Measurements from ENCODE around the gene MYO3A.

The MYO3A gene, protein sequence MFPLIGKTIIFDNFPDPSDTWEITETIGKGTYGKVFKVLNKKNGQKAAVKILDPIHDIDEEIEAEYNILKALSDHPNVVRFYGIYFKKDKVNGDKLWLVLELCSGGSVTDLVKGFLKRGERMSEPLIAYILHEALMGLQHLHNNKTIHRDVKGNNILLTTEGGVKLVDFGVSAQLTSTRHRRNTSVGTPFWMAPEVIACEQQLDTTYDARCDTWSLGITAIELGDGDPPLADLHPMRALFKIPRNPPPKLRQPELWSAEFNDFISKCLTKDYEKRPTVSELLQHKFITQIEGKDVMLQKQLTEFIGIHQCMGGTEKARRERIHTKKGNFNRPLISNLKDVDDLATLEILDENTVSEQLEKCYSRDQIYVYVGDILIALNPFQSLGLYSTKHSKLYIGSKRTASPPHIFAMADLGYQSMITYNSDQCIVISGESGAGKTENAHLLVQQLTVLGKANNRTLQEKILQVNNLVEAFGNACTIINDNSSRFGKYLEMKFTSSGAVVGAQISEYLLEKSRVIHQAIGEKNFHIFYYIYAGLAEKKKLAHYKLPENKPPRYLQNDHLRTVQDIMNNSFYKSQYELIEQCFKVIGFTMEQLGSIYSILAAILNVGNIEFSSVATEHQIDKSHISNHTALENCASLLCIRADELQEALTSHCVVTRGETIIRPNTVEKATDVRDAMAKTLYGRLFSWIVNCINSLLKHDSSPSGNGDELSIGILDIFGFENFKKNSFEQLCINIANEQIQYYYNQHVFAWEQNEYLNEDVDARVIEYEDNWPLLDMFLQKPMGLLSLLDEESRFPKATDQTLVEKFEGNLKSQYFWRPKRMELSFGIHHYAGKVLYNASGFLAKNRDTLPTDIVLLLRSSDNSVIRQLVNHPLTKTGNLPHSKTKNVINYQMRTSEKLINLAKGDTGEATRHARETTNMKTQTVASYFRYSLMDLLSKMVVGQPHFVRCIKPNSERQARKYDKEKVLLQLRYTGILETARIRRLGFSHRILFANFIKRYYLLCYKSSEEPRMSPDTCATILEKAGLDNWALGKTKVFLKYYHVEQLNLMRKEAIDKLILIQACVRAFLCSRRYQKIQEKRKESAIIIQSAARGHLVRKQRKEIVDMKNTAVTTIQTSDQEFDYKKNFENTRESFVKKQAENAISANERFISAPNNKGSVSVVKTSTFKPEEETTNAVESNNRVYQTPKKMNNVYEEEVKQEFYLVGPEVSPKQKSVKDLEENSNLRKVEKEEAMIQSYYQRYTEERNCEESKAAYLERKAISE (N-terminal part only)

DNA sequence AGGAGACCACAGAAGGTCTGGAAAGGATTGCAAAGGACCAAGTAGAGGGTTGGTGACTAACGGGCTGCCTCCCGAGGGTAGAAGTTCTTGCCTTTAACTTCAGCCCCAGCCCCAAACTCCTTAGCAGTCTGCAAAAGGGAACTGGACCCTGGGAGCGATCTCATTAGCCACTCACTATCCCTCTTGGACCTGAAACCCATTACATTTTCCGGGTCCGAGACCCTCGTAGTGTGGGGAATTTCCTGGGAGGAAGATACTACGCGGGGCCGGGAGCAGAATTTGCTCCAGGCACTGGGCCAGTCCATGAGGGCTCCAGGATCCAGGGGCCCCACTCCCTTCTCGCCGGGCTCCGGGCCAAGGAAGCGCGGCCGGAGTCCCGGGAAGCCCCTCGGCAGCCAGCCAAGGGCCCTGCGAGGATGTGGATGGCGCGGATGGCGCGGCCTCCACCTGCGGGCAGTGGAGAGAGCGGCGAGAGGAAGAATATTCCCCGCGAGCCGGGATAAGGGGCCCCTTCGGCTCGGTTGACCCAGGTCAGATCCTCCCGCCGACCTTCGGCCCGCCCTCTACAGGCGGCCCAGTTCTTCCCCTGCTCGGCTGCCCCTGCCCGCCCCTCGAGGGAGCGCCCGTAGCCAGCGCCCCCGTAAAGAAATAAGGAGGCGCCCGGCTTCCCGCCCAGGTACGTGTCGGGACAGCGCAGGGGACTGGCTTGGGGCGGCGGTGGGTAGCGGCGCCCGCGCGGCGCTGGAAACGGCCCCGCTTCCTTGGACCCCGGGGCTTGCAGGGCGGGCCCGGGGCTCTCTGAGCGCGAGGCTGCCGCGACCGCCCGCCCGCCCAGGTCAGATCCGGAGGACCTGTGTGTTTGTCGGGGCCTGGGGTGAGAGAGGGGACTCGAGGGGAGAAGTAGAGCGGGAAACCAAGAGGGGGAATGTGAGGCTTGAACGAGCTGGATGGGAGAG lies at the start of gene MYO3A:
TSS of gene MYO3A (plus strand) at position 577 of the 956 bp plus-strand sequence. CDS start 17,882 bp downstream, outside the sequence.
- no peak for DNase-seq (ENCODE audit: low spot score)

DNA sequence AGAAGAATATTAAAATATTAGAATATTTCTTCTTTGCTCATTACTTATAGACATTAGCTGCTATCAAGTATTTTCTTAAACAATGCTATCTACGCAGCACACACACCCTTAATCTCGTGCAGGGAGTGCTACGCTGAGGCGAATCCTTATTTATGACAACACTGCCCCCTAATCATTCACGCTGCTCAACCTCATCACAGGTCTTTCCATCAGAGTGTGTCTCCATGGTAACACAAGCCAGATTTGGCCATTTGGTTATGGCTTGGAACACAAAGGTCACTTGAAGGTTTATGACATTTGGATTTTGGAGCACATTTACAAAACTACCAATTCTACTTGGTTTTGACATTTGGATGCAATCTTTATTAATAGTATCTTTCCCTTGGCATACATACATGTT lies 45.4 kb upstream of the MYO3A start:
- DNase-seq (ENCODE audit: low spot score): no peak

DNA sequence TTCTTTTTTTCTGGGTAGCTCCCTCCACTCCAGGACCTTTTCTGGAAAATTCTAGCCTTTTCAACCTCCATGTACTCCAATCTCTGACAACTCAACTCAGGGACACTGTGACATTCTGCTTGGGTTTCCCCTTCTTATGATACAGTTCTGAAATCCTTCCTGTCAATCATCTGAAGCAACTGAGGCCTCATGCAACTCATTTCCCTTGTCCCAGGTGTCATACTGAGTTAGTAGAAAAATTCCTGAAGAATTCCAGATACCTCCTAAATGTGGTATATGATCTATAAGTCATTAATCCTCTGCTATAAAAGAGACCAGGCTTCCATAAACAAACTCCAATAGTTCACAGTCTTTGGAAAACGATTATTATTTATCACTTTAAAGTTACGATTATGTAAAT lies 43.0 kb upstream of the MYO3A start:
- DNase-seq (ENCODE audit: low spot score): no peak

DNA sequence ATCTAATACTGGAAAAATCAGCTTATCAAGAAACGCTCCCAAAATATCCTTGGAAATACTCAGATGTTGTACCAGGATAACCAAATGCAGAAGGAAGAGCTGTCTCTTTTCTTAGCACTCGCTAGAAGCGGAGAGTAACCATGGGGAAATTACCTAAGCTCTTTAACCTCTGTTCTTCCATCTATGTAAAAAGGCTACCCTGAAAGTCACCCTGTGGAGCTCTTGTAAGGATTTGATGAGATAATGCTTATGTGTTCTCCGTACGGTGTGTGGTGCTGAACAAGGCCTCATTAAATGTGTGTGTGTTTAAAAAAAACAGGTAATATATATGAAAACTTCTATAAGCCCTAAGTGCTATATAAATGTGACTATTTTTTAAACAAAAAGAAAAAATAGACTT lies 38.2 kb upstream of the MYO3A start:
- no peak for DNase-seq (ENCODE audit: low spot score)

DNA sequence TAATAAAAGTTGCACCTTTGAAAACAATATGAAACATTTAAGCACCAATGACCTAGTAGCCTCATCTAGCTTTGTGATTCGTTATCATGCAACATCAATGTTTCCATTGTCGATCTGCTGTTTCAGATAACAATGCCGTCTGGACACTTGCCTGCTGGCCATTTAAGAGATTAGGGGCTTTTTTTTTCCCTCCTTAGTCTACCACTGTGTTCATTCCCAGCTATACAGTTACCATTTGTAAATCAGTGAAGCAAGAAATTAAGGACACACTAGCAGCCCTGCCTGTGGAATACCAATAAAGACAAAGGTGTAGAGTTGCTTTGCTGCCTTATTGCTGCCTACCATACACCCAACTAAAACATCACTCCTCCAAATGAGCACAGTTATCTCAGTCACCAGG lies 37.6 kb upstream of the MYO3A start:
- DNase-seq (ENCODE audit: low spot score): no peak

DNA sequence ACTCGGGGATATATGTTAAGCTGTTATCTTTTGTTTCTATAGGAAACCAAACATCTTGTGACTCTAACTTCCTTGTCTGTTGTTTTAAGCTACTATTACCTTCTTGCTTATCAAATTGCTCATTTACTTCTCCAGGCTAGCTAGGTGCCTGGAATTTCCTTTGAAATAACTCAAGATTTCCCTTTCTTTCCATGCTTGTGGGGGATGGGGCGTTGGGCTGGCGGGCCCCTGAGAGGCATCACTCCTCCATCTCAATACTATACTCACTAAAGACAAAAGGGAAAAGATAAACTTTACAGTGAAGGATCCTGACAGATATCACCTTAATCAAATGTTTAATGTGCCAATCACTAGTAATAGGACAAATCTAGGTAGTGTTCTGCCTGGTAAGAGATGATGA lies 34.7 kb upstream of the MYO3A start:
- DNase-seq (ENCODE audit: low spot score): no peak

DNA sequence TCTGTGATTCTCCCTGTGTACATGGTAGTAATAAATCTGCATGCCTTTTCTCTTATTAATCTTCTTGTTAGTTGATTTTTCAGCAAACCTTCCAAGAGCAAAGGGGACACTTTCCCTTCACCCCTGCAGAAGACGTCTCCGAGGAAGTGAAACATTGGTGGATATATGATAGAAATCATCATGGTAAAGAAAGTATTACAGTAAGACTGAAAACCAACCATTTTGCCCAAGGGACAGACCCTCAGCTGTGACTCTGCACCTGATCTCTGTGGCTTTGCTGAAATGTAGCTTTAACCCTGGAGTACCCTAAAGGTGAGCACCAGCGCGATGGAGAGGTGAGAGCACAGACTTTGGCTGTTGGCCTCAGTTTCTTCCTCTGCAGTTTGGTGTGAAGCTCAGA lies 32.8 kb upstream of the MYO3A start:
- DNase-seq (ENCODE audit: low spot score): no peak

DNA sequence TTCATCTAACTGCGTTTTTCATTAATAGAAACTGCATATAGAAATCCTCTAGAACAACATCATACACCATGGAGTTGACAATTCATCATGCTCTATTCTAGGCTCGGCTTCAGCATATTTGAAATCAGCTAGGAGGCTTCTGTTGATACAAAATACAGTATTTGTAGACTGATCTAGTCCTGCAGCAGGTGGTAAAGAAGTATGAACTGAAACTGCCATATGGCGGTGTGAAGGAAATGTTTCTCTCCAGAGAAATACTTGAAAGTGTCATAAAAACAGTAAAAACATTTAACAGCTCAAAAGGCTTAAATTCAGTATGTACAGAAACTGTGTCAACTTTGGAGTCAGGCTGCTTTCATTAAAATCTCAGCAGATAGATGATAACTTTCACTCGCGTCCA lies 32.0 kb upstream of the MYO3A start:
- DNase-seq (ENCODE audit: low spot score): no peak

DNA sequence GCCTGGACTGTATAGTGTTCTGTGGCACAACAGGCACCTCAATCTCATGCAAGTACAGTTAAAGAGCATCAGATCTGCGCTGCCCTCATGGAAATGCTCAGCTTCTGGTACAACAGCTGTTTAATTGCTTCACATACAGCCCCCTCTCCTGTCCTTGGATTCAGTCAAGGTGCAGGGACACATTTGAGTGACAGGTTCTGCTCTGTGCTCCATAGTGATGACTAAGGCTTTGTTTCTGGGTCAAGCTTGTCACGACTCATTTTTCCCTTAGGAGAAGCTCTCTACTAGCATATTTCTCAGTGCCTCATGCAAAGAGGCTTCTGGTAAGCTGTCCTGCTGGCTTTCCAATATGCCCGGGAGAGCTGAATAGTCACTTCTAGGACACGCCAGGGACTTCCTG lies 26.8 kb upstream of the MYO3A start:
- DNase-seq (ENCODE audit: low spot score): no peak

DNA sequence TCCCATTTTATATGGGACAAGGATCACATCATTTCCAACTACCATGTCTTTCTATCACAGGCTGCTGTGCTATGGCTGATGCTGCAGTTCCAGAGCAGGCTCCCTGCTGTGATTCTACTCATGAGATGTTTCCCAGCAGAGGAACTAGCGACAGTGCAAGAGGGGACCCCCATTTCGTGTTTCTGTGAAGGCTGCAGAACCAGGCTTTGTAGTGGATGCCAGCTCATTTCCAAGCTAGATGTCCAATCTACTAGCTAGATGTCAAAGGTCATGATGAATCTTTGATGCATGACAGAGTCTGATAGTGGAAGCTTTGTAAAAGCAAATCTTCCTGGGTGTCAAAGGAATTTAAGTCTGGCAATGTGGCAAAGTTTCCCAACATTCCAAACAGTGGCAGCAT lies 21.2 kb upstream of the MYO3A start:
- DNase-seq (ENCODE audit: low spot score): no peak

DNA sequence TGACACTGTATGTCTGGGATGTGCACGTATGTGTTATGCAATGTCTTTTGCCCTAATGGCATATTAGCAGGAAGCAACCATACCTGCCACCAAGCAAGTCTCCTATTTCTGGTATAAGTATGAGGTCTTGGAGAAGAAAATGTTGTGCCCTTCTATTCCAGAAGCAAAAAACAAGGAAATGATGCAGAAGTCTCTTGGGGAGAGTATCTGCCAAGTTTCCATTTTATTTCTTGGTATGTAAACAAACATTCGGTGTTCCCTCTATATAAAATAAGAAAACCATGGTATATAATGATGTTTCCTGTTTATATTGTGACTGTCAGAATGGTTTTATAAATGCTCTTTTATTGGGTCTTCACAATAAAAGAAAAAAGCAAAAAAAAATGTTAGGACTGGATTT lies 19.3 kb upstream of the MYO3A start:
- DNase-seq (ENCODE audit: low spot score): no peak

DNA sequence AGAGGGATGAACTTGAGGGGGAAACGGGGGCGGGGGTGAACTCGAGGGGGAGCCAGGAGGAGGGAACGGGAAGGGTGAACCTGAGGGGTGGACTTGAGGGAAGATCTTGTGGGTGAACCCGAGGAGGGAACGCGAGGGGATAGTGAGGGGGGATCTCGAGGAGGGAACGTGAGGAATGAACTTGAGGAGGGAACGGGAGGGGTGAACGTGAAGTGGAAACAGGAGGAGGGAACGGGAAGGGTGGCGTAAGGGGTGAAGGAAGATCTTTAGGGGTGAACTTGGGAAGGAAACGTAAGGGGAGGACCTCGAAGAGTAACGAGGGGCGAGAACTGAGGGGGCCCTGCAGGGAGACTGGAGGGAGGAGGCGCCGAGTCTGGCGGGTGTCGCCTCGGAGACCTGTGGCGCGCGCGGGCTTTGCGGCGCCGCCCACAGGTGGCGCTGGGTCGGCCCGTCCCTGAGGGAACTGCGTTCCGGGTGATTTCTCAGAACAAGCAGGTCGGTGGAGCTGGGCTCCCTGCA lies 651 bp downstream of the MYO3A start:
- DNase-seq (ENCODE audit: low spot score): no peak

DNA sequence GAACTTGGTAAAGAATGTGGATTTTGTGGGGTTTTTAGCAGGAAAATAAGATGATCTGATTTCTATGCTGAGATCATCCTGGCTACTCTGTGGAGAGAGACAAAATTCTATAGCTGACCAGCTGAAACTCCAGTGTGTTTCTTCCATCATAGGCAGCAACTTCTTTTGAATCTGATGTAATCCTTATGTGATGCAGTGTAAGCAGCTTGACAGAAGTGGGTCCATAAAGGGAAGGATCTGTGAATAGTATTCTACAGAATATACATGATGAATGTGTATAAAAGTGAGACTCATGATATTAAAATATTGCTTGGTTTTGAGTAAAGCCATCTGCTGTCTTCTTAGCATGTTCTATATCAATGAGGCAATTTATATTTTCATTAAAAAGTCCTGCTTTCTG lies 4.4 kb downstream of the MYO3A start:
- DNase-seq (ENCODE audit: low spot score): no peak

DNA sequence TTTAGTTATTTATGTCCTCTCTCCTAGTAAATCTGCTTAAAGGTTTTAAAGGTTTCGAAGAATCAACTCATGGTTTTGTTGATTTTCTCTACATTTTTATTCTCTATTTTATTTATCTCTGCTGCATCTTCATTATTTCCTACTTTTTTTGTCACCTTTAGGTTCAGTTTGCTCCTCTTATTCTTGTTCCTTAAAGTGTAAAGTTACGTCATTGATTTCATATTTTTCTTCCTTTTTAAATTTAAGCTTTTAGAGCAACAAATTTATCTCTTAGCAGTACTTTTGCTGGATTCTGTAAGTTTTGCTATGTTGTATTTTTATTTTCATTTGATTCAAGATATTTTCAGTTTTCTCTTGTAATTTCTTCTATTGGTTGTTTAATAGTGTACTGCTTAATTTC lies 10.7 kb downstream of the MYO3A start:
- no peak for DNase-seq (ENCODE audit: low spot score)

DNA sequence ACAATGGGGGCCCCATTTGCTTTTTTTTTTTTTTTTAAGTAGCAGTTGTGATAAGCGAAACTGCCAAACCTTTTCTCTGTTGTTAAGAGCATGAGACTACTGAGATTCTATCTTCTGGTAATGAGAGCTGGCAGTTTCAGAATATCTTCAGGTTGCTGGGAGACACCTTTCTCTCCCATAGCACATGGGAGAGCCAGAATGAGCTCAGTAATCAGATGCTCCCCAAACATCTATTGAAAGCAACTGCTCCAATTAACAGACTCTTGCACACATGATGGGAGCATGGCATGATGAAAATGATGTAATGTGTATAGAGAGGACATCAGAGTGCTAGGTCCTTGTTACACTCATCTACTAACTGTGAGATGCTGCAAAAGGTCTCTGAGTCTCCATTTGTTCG lies 18.8 kb downstream of the MYO3A start:
- no peak for DNase-seq (ENCODE audit: low spot score)

DNA sequence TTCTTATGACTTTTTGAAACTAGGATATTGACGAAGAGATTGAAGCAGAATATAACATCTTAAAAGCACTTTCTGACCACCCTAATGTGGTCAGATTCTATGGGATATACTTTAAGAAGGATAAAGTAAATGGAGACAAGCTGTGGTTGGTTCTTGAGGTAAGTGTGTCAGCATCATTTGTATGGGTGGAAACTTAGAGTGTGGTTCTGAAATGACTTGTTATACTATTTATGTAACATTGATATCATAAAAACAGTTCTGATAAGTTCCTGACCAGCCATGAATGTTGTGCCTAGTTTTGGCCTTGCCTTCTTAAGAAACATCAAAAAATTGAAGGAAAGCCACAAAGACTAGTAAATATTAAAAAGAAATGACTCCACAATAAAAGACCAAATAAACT lies 20.8 kb downstream of the MYO3A start:
- no peak for DNase-seq (ENCODE audit: low spot score)

DNA sequence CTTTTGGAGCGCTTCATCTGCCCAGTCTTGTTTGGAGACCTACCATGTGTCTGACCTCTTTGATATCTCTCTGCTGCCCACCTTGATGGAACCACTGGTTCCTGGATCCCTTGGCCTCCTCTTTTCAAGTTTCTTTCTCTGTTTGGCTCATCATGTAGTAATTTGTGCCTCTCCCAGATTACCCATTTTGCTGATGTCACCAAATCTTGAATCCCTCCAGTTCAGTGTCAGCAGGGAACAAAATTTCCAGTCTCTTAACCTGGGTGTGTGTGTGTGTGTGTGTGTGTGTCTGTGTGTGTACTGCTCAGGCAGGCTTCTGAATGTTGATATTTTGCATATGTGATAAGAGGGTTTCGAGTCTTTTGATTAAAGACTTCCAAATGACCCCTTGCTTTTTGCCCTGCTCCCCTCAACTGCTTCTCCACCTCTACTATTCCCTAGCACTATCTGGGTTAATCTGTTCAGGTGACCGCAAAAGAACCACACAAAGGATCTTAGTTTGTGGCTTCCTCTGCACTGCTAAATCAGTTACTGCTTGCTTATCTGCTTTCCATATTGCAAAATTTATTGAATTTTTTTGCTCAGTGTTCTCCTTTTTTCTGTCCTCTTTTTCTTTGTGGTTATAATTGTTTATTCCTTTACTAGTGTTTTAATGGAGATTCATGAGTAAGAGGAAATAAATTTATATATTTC lies 25.7 kb downstream of the MYO3A start:
- no peak for DNase-seq (ENCODE audit: low spot score)

DNA sequence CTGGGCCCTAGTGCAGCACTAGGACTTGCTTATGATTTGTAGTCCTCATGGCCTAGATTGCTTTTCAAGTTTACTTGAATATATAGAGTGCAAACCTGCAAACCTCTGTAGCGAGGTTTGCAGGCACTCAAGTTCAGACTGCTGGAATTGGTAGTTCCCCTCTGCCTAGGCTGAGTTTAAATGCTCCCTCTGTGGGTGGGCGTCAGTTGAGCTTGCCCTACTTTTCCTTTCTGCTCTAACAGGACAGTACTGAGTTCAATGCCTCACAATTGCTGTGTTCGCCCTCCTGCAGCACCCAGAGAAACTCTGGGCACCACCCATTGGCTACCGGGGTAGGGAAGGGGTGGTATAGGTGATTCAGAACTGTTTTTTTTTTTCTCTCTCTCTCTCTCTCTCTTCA lies 31.6 kb downstream of the MYO3A start:
- no peak for DNase-seq (ENCODE audit: low spot score)

DNA sequence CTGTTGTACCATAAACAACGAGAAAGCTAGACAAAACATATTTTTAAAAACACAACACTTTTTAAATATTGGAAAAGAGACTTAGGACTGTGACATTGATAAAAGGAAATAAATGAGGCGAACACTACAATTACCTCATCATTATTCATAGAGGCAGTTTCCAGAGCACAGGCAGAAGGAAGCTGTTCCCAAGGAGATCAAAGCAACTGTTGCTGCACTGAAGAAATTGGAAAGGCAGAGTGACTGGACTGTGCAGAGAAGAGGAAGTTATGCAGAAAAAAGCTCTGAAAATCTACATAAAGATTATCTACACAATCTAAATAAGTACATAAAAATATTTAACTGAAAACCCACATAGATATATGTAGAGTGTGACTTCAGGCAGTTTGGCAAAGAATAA lies 32.8 kb downstream of the MYO3A start:
- DNase-seq (ENCODE audit: low spot score): no peak

DNA sequence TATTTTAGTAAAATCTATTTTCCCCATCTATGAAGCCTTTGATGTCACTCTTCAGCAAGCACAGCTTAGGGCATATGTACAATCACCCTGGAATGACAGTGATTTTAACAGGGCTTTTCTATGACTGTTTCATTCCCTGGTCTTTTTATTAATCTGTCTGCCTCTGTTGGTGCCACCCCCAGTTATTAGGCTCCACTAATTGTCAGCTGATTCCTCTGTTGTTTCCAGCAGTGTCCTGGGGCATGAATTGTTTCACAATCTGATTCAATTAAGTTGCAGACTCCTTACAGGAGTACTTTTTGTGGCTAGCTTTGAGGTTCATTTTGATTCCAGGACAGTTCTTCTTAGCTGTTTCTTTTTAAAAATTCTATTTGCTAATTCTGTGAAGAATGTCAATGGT lies 38.6 kb downstream of the MYO3A start:
- no peak for DNase-seq (ENCODE audit: low spot score)
